Frontal cortex (tissue), 4 donors: ENCODE data around the gene CTRB1. TPM values are rescaled to one million over a fixed set of nuclear protein-coding genes. Genes with fewer than 3 reads are reported as not detected.
"Not testable (repeated sequence)": the region's sequence is repeated elsewhere in the genome, so short reads cannot be mapped to it uniquely, and the experiment has no call there.

Experiments used
- DNase-seq, 2 donors: peaks; one replicate each; pipeline ENCODE4 v3.0.0; 2012; ENCODE audit warnings: low spot score in 2 of 2
- FAIRE-seq: peaks from 2 replicates; lab custom pipeline; 2012; peaks lifted over from hg19 to GRCh38; lab: Jason Lieb, UNC
- total RNA-seq: library from RNA; depleted of rRNA; stranded (reverse); fragments of >200 nt; gene quantifications from one replicate; pipeline ENCODE4 v1.2.3, GENCODE V29; 2014
- donor health status: control.
- donor health status: control.
- donor health status: control.

Gene CTRB1
- total RNA-seq, 1 donor from 2014 or later, result not detected

- no peak for FAIRE-seq
- peak in 1 of 2 donors; percentile 66 for DNase-seq
These were observed 46.5 kb downstream of the CTRB1 start for GRCh38 chr16:75264999-75265910.

- DNase-seq (peak; percentile 93 to 96), FAIRE-seq (no peak)
These were observed 47.3 kb downstream of the CTRB1 start for GRCh38 chr16:75265911-75266701.

- FAIRE-seq (no peak), DNase-seq (peak; percentile 49 to 77)
These were observed 48.2 kb downstream of the CTRB1 start for GRCh38 chr16:75266738-75267630.

- FAIRE-seq (no peak), DNase-seq (peak; percentile 49 to 75)
These were observed 49.0 kb downstream of the CTRB1 start for GRCh38 chr16:75267631-75268264.

- not testable (repeated sequence) for FAIRE-seq, DNase-seq
These were observed 50.6 kb downstream of the CTRB1 start for GRCh38 chr16:75269358-75269757.

GRCh38 chr16:75271441-75272096 is 52.8 kb downstream of the CTRB1 start:
- DNase-seq (no peak), FAIRE-seq (no peak)

GRCh38 chr16:75272097-75272551 is 53.3 kb downstream of the CTRB1 start:
- DNase-seq (no peak), FAIRE-seq (no peak)

GRCh38 chr16:75272629-75273028 is 53.8 kb downstream of the CTRB1 start:
- not testable (repeated sequence) for FAIRE-seq, DNase-seq

- DNase-seq (no peak), FAIRE-seq (no peak)
These were observed 54.5 kb downstream of the CTRB1 start for GRCh38 chr16:75273054-75273925.

Other genes starting within 250 kb of the CTRB1 start
- 19.6 TPM for gene WDR59, start 233.9 kb upstream of the CTRB1 start, total RNA-seq
- 19.2 TPM for gene ZNRF1, start 220.0 kb upstream of the CTRB1 start, total RNA-seq
- 2.0 TPM for gene LDHD, start 102.2 kb upstream of the CTRB1 start, total RNA-seq
- 66.9 TPM for gene ZFP1, start 70.5 kb upstream of the CTRB1 start, total RNA-seq
- gene CTRB2, start 11.8 kb upstream of the CTRB1 start, total RNA-seq, result not detected
- gene BCAR1, start 32.6 kb downstream of the CTRB1 start, total RNA-seq, result 21.6 TPM
- 60.3 TPM for gene CFDP1, start 214.5 kb downstream of the CTRB1 start, total RNA-seq
- 26.1 TPM for gene TMEM170A, start 245.7 kb downstream of the CTRB1 start, total RNA-seq